Skeletal muscle satellite cell (primary cell): Measurements from ENCODE around the gene ZBTB16.
A peak's percentile ranks its signal among the peaks of the same experiment; 100 is the strongest.

Experiments
- H3K27me3 ChIP-seq: 2 replicates; pipeline ENCODE4 v1.7.0; 2013; ENCODE audit warnings: low read length; ENCODE audit not compliant: control insufficient read depth, insufficient read depth
- H3K36me3 ChIP-seq: 2 replicates; pipeline ENCODE4 v1.7.0; 2013; ENCODE audit warnings: mild to moderate bottlenecking, control low read depth, low read length; ENCODE audit not compliant: insufficient read depth
- H3K4me1 ChIP-seq: 2 replicates; pipeline ENCODE4 v1.7.0; 2013; ENCODE audit warnings: low read length; ENCODE audit not compliant: control insufficient read depth, insufficient read depth
- H3K4me2 ChIP-seq: 2 replicates; pipeline ENCODE4 v1.7.0; 2013; ENCODE audit warnings: mild to moderate bottlenecking, low read length
- H3K4me3 ChIP-seq: 2 replicates; pipeline ENCODE4 v1.7.0; 2013; ENCODE audit warnings: low read length
- H3K9ac ChIP-seq: 2 replicates; pipeline ENCODE4 v1.7.0; 2013; ENCODE audit warnings: mild to moderate bottlenecking, low read depth, low read length, moderate library complexity
- H3K9me3 ChIP-seq: replicated peaks from 2 replicates; pipeline ENCODE4 v1.7.0; 2013; ENCODE audit warnings: mild to moderate bottlenecking, control low read depth, low read length

The ZBTB16 gene

GRCh38 chr11:114213622-114214021, 154.1 kb downstream of the ZBTB16 start:
- Histone ChIP-seq H3K4me3 (no peak overlapping the region), H3K27me3 (no peaks in the 10 kb centered on the region), H3K4me1 (peaks cover under 1% of the 10 kb centered on the region), H3K9me3 (no peaks in the 10 kb centered on the region), H3K9ac (no peak overlapping the region), H3K36me3 (peaks cover 47% of the 10 kb centered on the region), H3K4me2 (no peak overlapping the region)

GRCh38 chr11:114215428-114215827, 155.9 kb downstream of the ZBTB16 start:
- Histone ChIP-seq H3K4me2 (no peak overlapping the region), H3K36me3 (peaks cover 36% of the 10 kb centered on the region), H3K4me3 (no peak overlapping the region)

GRCh38 chr11:114215871-114216795, 156.6 kb downstream of the ZBTB16 start:
- H3K9ac ChIP-seq = no peak overlapping the region
- H3K4me3 ChIP-seq = no peak overlapping the region
- H3K4me1 ChIP-seq = peaks cover 24% of the 10 kb centered on the region
- H3K27me3 ChIP-seq = no peaks in the 10 kb centered on the region
- no peaks in the 10 kb centered on the region for H3K9me3 ChIP-seq
- no peak overlapping the region for H3K4me2 ChIP-seq
- H3K36me3 ChIP-seq = peaks cover 34% of the 10 kb centered on the region

More at GRCh38 chr11:114215428-114215827, 155.9 kb downstream of the ZBTB16 start:
- Histone ChIP-seq H3K9ac (no peak overlapping the region), H3K27me3 (no peaks in the 10 kb centered on the region), H3K4me1 (peaks cover 18% of the 10 kb centered on the region), H3K9me3 (no peaks in the 10 kb centered on the region)

GRCh38 chr11:114216796-114217180, 157.3 kb downstream of the ZBTB16 start:
- no peak overlapping the region for H3K4me2 ChIP-seq
- peaks cover 24% of the 10 kb centered on the region for H3K4me1 ChIP-seq
- H3K9ac ChIP-seq = no peak overlapping the region
- H3K9me3 ChIP-seq = no peaks in the 10 kb centered on the region
- H3K4me3 ChIP-seq = no peak overlapping the region
- peaks cover 33% of the 10 kb centered on the region for H3K36me3 ChIP-seq
- no peaks in the 10 kb centered on the region for H3K27me3 ChIP-seq

GRCh38 chr11:114218508-114218907, 159.0 kb downstream of the ZBTB16 start:
- H3K9ac ChIP-seq = no peak overlapping the region
- H3K4me1 ChIP-seq = peaks cover 24% of the 10 kb centered on the region
- no peak overlapping the region for H3K4me2 ChIP-seq
- H3K9me3 ChIP-seq = no peaks in the 10 kb centered on the region
- H3K27me3 ChIP-seq = no peaks in the 10 kb centered on the region
- peaks cover 36% of the 10 kb centered on the region for H3K36me3 ChIP-seq
- H3K4me3 ChIP-seq = no peak overlapping the region

GRCh38 chr11:114219559-114220349, 160.2 kb downstream of the ZBTB16 start:
- Histone ChIP-seq H3K27me3 (no peaks in the 10 kb centered on the region), H3K4me1 (peaks cover 24% of the 10 kb centered on the region), H3K9me3 (no peaks in the 10 kb centered on the region), H3K4me2 (peak overlapping the region; percentile 42), H3K9ac (peak overlapping the region; percentile 41), H3K4me3 (no peak overlapping the region), H3K36me3 (peaks cover 33% of the 10 kb centered on the region)

GRCh38 chr11:114221037-114221436, 161.5 kb downstream of the ZBTB16 start:
- H3K27me3 ChIP-seq = no peaks in the 10 kb centered on the region
- no peak overlapping the region for H3K4me3 ChIP-seq
- H3K4me2 ChIP-seq = no peak overlapping the region
- H3K9me3 ChIP-seq = no peaks in the 10 kb centered on the region
- H3K36me3 ChIP-seq = peaks cover 38% of the 10 kb centered on the region
- H3K9ac ChIP-seq = no peak overlapping the region
- H3K4me1 ChIP-seq = peaks cover 24% of the 10 kb centered on the region

GRCh38 chr11:114225661-114226060, 166.2 kb downstream of the ZBTB16 start:
- H3K36me3 ChIP-seq = peaks cover 57% of the 10 kb centered on the region
- no peaks in the 10 kb centered on the region for H3K9me3 ChIP-seq
- H3K4me3 ChIP-seq = no peak overlapping the region
- H3K9ac ChIP-seq = no peak overlapping the region
- H3K4me2 ChIP-seq = no peak overlapping the region
- no peaks in the 10 kb centered on the region for H3K27me3 ChIP-seq
- H3K4me1 ChIP-seq = peaks cover 14% of the 10 kb centered on the region

- no peaks in the 10 kb centered on the region for H3K27me3 ChIP-seq
- peaks cover 11% of the 10 kb centered on the region for H3K4me1 ChIP-seq
- H3K4me3 ChIP-seq = no peak overlapping the region
- no peak overlapping the region for H3K9ac ChIP-seq
- H3K9me3 ChIP-seq = no peaks in the 10 kb centered on the region
- no peak overlapping the region for H3K4me2 ChIP-seq
- peaks cover 57% of the 10 kb centered on the region for H3K36me3 ChIP-seq
Observed at GRCh38 chr11:114226356-114226755, 166.8 kb downstream of the ZBTB16 start.

- peak overlapping the region; percentile 21 for H3K4me2 ChIP-seq
- H3K9ac ChIP-seq = no peak overlapping the region
Observed at GRCh38 chr11:114228435-114229411, 169.2 kb downstream of the ZBTB16 start.

More at GRCh38 chr11:114228435-114229411, 169.2 kb downstream of the ZBTB16 start:
- H3K9me3 ChIP-seq = no peaks in the 10 kb centered on the region
- peaks cover 39% of the 10 kb centered on the region for H3K36me3 ChIP-seq
- peaks cover 25% of the 10 kb centered on the region for H3K4me1 ChIP-seq
- H3K4me3 ChIP-seq = no peak overlapping the region
- no peaks in the 10 kb centered on the region for H3K27me3 ChIP-seq
